Transverse colon (tissue), 4 donors: ENCODE data around the gene PDE7B.

Source experiments
- EP300 ChIP-seq: sonication (generic); formaldehyde crosslinking; IDR thresholded peaks from one replicate; pipeline ENCODE4 v1.6.1; 2017; ENCODE audit warnings: antibody characterized with exemption, low read depth
- POLR2A ChIP-seq: fragments of 450-650 bp; IDR thresholded peaks from one replicate; pipeline ENCODE4 v1.6.1; 2016; ENCODE audit warnings: antibody characterized with exemption, mild to moderate bottlenecking, moderate library complexity
- POLR2AphosphoS5 ChIP-seq, 3 donors: sonication (generic); formaldehyde crosslinking; IDR thresholded peaks; one replicate each; pipeline ENCODE4 v1.6.1; 2016; ENCODE audit warnings: antibody characterized with exemption in 3 of 3
- TF ChIP-seq, protein P1 (sequence below), 5 experiments: fragments of 200-600 bp in 3 of 5; fragments of 450-650 bp in 2 of 5; sonication (generic) in 3 of 5; IDR thresholded peaks; 1 replicate in 2 of 5; 2 replicates in 3 of 5; pipeline ENCODE4 v1.5.1; 2016 to 2017; ENCODE audit warnings: antibody characterized with exemption in 5 of 5, inconsistent platforms in 3 of 5, mild to moderate bottlenecking in 2 of 5, moderate library complexity in 1 of 5

DNA sequence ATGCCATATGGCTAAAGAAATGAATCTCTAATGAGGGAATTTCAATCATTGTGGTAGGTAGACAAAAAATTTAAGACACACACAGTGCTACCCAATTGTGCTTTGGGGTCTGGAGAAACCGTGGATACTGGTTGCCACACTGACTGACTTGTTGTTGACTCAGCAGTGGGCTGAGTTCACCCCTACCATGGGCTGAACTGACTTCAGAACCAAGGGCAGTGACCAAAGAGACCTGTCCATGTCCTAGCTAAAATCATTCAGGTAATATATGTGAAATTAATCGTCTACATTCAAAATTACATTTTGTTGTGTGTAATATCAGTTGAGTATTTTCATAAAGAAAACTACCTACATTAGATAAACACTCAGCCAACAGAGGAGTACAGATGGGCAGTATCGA is 131.6 kb downstream of the PDE7B start:
- TF ChIP-seq POLR2AphosphoS5 (IDR thresholded peaks at IDR 0.05) (no peak), POLR2A (no peak), EP300 (no peak)
- TF ChIP-seq, protein P1, sequence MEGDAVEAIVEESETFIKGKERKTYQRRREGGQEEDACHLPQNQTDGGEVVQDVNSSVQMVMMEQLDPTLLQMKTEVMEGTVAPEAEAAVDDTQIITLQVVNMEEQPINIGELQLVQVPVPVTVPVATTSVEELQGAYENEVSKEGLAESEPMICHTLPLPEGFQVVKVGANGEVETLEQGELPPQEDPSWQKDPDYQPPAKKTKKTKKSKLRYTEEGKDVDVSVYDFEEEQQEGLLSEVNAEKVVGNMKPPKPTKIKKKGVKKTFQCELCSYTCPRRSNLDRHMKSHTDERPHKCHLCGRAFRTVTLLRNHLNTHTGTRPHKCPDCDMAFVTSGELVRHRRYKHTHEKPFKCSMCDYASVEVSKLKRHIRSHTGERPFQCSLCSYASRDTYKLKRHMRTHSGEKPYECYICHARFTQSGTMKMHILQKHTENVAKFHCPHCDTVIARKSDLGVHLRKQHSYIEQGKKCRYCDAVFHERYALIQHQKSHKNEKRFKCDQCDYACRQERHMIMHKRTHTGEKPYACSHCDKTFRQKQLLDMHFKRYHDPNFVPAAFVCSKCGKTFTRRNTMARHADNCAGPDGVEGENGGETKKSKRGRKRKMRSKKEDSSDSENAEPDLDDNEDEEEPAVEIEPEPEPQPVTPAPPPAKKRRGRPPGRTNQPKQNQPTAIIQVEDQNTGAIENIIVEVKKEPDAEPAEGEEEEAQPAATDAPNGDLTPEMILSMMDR (IDR thresholded peaks at IDR 0.05) = no peak
